H1 (cell line): ENCODE measurements around the gene CAMKMT. TPM values are rescaled to one million over a fixed set of nuclear protein-coding genes. Genes with fewer than 3 reads are reported as not detected.

Experiments
- CTCF ChIA-PET: fragments of 300-600 bp; sonication (Branson Sonifier 250); formaldehyde crosslinking; loops from one replicate; lab custom pipeline; 2021; ENCODE audit not compliant: partially characterized antibody; lab: Charles Lee
- POLR2A ChIA-PET: fragments of 300-600 bp; sonication (Branson Sonifier 250); formaldehyde crosslinking; loops from one replicate; lab custom pipeline; 2021; ENCODE audit warnings: inconsistent platforms; ENCODE audit not compliant: partially characterized antibody; lab: Charles Lee
- DNase-seq, 2 experiments: peaks; one replicate each; pipeline versions ENCODE4 v3.0.0 to v3.0.0-alpha.2; 2010 to 2022; ENCODE audit warnings: low spot score in 2 of 2, low read depth in 1 of 2, mixed read lengths in 1 of 2
- FAIRE-seq: peaks from 2 replicates; lab custom pipeline; 2011; peaks lifted over from hg19 to GRCh38; lab: Jason Lieb, UNC
- H2AFZ ChIP-seq: 2 replicates; pipeline ENCODE4 v1.8.1; 2012; ENCODE audit warnings: low read length, inconsistent platforms
- H2AK5ac ChIP-seq: 2 replicates; pipeline ENCODE4 v1.6.1; 2013; ENCODE audit warnings: low read depth, low read length
- H2BK120ac ChIP-seq: replicated peaks from 2 replicates; pipeline ENCODE3; 2013; ENCODE audit warnings: low read depth, low read length, inconsistent platforms
- H2BK12ac ChIP-seq: 2 replicates; pipeline ENCODE4 v1.6.1; 2013; ENCODE audit warnings: low read depth, low read length
- H2BK15ac ChIP-seq: 2 replicates; pipeline ENCODE4 v1.6.1; 2013; ENCODE audit warnings: low read length
- H2BK20ac ChIP-seq: 2 replicates; pipeline ENCODE4 v1.6.1; 2013; ENCODE audit warnings: low read length
- H2BK5ac ChIP-seq: 2 replicates; pipeline ENCODE4 v1.6.1; 2013; ENCODE audit warnings: low read depth, low read length
- H3K14ac ChIP-seq: 2 replicates; pipeline ENCODE4 v1.6.1; 2013; ENCODE audit warnings: inconsistent platforms; ENCODE audit not compliant: insufficient read length
- H3K18ac ChIP-seq: 2 replicates; pipeline ENCODE4 v1.6.1; 2013; ENCODE audit warnings: low read length; ENCODE audit errors: extremely low read depth
- H3K23ac ChIP-seq: 2 replicates; pipeline ENCODE4 v1.6.1; 2013; ENCODE audit warnings: inconsistent platforms; ENCODE audit not compliant: insufficient read length
- H3K23me2 ChIP-seq: 2 replicates; pipeline ENCODE4 v1.6.1; 2013; ENCODE audit warnings: low read depth, low read length
- H3K27ac ChIP-seq: 2 replicates; pipeline ENCODE4 v1.6.1; 2011; ENCODE audit warnings: low read depth, low read length, inconsistent platforms
- H3K27me3 ChIP-seq, 4 experiments: replicated peaks in 1 of 4; 1 replicate in 1 of 4; 2 replicates in 3 of 4; pipeline versions ENCODE4 v1.6.1 to v1.8.1; 2011 to 2013; ENCODE audit warnings: low read length in 3 of 4, mild to moderate bottlenecking in 3 of 4, inconsistent platforms in 2 of 4, mixed read lengths in 2 of 4, moderate library complexity in 1 of 4; ENCODE audit not compliant: control insufficient read depth in 3 of 4, insufficient read depth in 3 of 4; ENCODE audit errors: extremely low read depth in 1 of 4
- H3K36me3 ChIP-seq, 4 experiments: 2 replicates each; pipeline versions ENCODE4 v1.6.1 to v1.8.1; 2011 to 2013; ENCODE audit warnings: mild to moderate bottlenecking in 4 of 4, low read length in 3 of 4, moderate library complexity in 2 of 4, control low read depth in 1 of 4, inconsistent platforms in 1 of 4; ENCODE audit not compliant: insufficient read depth in 4 of 4, control insufficient read depth in 2 of 4
- H3K4ac ChIP-seq: replicated peaks from 2 replicates; pipeline ENCODE3; 2013; ENCODE audit warnings: low read length, low read depth, mixed read lengths, inconsistent platforms; ENCODE audit not compliant: insufficient read length
- H3K4me1 ChIP-seq, 4 experiments: replicated peaks in 1 of 4; 1 replicate in 1 of 4; 2 replicates in 3 of 4; pipeline versions ENCODE4 v1.6.1 to v1.8.1; 2011 to 2013; ENCODE audit warnings: low read length in 3 of 4, inconsistent platforms in 2 of 4, mixed read lengths in 1 of 4; ENCODE audit not compliant: insufficient read depth in 4 of 4, control insufficient read depth in 3 of 4
- H3K4me2 ChIP-seq, 2 experiments: 2 replicates each; pipeline versions ENCODE4 v1.6.1 to v1.8.1; 2011 to 2013; ENCODE audit warnings: low read depth in 2 of 2, low read length in 2 of 2, control low read depth in 1 of 2, inconsistent platforms in 1 of 2, mild to moderate bottlenecking in 1 of 2; ENCODE audit not compliant: insufficient read depth in 1 of 2
- H3K4me3 ChIP-seq, 4 experiments: fragments of 200-600, 300-600 bp in 1 of 4; sonication (generic), shearing (Covaris generic), sonication (Bioruptor Twin) in 1 of 4; 2 replicates each; pipeline versions ENCODE4 v1.5.1 to v1.8.1; 2011 to 2016; ENCODE audit warnings: low read length in 4 of 4, low read depth in 3 of 4, control low read depth in 2 of 4, inconsistent platforms in 2 of 4, mild to moderate bottlenecking in 2 of 4, mixed read lengths in 1 of 4, moderate library complexity in 1 of 4; ENCODE audit not compliant: insufficient read depth in 2 of 4; ENCODE audit errors: extremely low read depth in 1 of 4
- H3K56ac ChIP-seq: replicated peaks from 2 replicates; pipeline ENCODE3; 2013; ENCODE audit warnings: low read depth, mild to moderate bottlenecking, mixed read lengths, low read length, inconsistent platforms; ENCODE audit not compliant: insufficient read length
- H3K79me1 ChIP-seq: 2 replicates; pipeline ENCODE4 v1.6.1; 2013; ENCODE audit warnings: low read depth, low read length, control low read depth
- H3K79me2 ChIP-seq, 2 experiments: 2 replicates each; pipeline versions ENCODE4 v1.6.1 to v1.8.1; 2012 to 2013; ENCODE audit warnings: low read length in 2 of 2, mild to moderate bottlenecking in 2 of 2, inconsistent platforms in 1 of 2; ENCODE audit not compliant: insufficient read depth in 2 of 2, control insufficient read depth in 1 of 2
- H3K9ac ChIP-seq, 4 experiments: replicated peaks in 1 of 4; 1 replicate in 1 of 4; 2 replicates in 3 of 4; pipeline versions ENCODE4 v1.6.1 to v1.8.1; 2011 to 2013; ENCODE audit warnings: low read depth in 3 of 4, low read length in 3 of 4, control low read depth in 2 of 4, mild to moderate bottlenecking in 2 of 4, moderate library complexity in 2 of 4, inconsistent platforms in 1 of 4; ENCODE audit errors: extremely low read depth in 1 of 4
- H3K9me3 ChIP-seq, 2 experiments: 2 replicates each; pipeline versions ENCODE4 v1.6.1 to v1.8.1; 2012 to 2013; ENCODE audit warnings: mild to moderate bottlenecking in 2 of 2, moderate library complexity in 2 of 2, control low read depth in 1 of 2, inconsistent platforms in 1 of 2, low read depth in 1 of 2, low read length in 1 of 2, mixed read lengths in 1 of 2; ENCODE audit not compliant: insufficient read depth in 2 of 2
- H4K20me1 ChIP-seq, 2 experiments: replicated peaks in 1 of 2; 2 replicates each; pipeline versions ENCODE3 to v1.8.1; 2011 to 2013; ENCODE audit warnings: inconsistent platforms in 2 of 2, low read length in 2 of 2, mild to moderate bottlenecking in 1 of 2; ENCODE audit not compliant: insufficient read depth in 2 of 2, control insufficient read depth in 1 of 2
- H4K5ac ChIP-seq: 2 replicates; pipeline ENCODE4 v1.6.1; 2013; ENCODE audit warnings: low read length, low read depth, mixed read lengths, inconsistent platforms; ENCODE audit not compliant: insufficient read length
- H4K8ac ChIP-seq: 2 replicates; pipeline ENCODE4 v1.8.0; 2013; ENCODE audit warnings: mild to moderate bottlenecking, moderate library complexity, low read length, inconsistent platforms; ENCODE audit not compliant: insufficient read depth; ENCODE audit errors: extremely low read depth
- H4K91ac ChIP-seq: replicated peaks from 2 replicates; pipeline ENCODE3; 2013; ENCODE audit warnings: low read length, mixed read lengths, inconsistent platforms; ENCODE audit not compliant: insufficient read length
- CREB1 ChIP-seq: IDR thresholded peaks from 2 replicates; pipeline ENCODE4 v1.6.1; 2012; ENCODE audit warnings: inconsistent platforms
- FOSL1 ChIP-seq: IDR thresholded peaks from 2 replicates; pipeline ENCODE4 v1.6.1; 2011; ENCODE audit warnings: mild to moderate bottlenecking, low read depth, low read length, moderate library complexity; ENCODE audit not compliant: insufficient read depth
- JUN ChIP-seq: IDR thresholded peaks from 2 replicates; pipeline ENCODE4 v1.6.1; 2011; ENCODE audit warnings: low read depth, mild to moderate bottlenecking, improper control_type of control experiment, low read length
- NRF1 ChIP-seq: IDR thresholded peaks from 2 replicates; pipeline ENCODE4 v1.6.1; 2011; ENCODE audit warnings: mild to moderate bottlenecking, low read depth, low read length, improper control_type of control experiment
- POLR2A ChIP-seq, 2 experiments: IDR thresholded peaks; 1 replicate in 1 of 2; 2 replicates in 1 of 2; pipeline ENCODE4 v1.6.1; 2011; ENCODE audit warnings: low read depth in 2 of 2, low read length in 2 of 2, mild to moderate bottlenecking in 2 of 2; ENCODE audit errors: control extremely low read depth in 1 of 2
- RFX5 ChIP-seq: IDR thresholded peaks from 2 replicates; pipeline ENCODE4 v1.6.1; 2011; ENCODE audit warnings: low read depth, low read length, improper control_type of control experiment, borderline replicate concordance
- RNF2 ChIP-seq: fragments of 200-900, 300-1000 bp; sonication (generic); IDR thresholded peaks from 2 replicates; pipeline ENCODE4 v1.7.1; 2016; ENCODE audit warnings: borderline replicate concordance, low read depth, mild to moderate bottlenecking, antibody characterized with exemption, low read length; ENCODE audit not compliant: poor library complexity, severe bottlenecking; ENCODE audit errors: missing control alignments
- SRF ChIP-seq: IDR thresholded peaks from 2 replicates; pipeline ENCODE4 v1.6.1; 2011; ENCODE audit warnings: mild to moderate bottlenecking, low read depth, low read length, moderate library complexity
- SUZ12 ChIP-seq: fragments of 200-600 bp; sonication (generic); IDR thresholded peaks from 2 replicates; pipeline ENCODE4 v1.6.1; 2012; ENCODE audit warnings: mild to moderate bottlenecking, inconsistent platforms, low read length, moderate library complexity, mixed read lengths
- TEAD4 ChIP-seq: IDR thresholded peaks from 2 replicates; pipeline ENCODE4 v1.6.1; 2012; ENCODE audit warnings: low read depth, low read length, inconsistent platforms, mixed read lengths
- YY1 ChIP-seq: IDR thresholded peaks from 2 replicates; pipeline ENCODE4 v1.6.1; 2011; ENCODE audit warnings: low read depth, mild to moderate bottlenecking, low read length
- WGBS, 2 experiments: shearing (Covaris generic) in 1 of 2; methylation state at CpG; one replicate each; pipeline versions ENCODE4 v1.1.6 to v1.1.7; 2013 to 2015; ENCODE audit warnings: low lambda C conversion rate in 2 of 2, mixed read lengths in 2 of 2, inconsistent platforms in 1 of 2, low coverage in 1 of 2, missing lambda C conversion rate in 1 of 2; ENCODE audit not compliant: insufficient replicate concordance in 2 of 2, insufficient coverage in 1 of 2, insufficient read length in 1 of 2; ENCODE audit errors: extremely low coverage in 1 of 2, missing lambda C conversion rate in 1 of 2; 5-methylcytosine and 5-hydroxymethylcytosine counted together
- polyA plus RNA-seq, 7 experiments: library from polyadenylated mRNA; depleted of rRNA in 3 of 7; stranded (reverse) in 5 of 7; unstranded in 2 of 7; fragments of >200 nt in 5 of 7; fragments of 200-250 nt in 2 of 7; gene quantifications; 1 replicate in 5 of 7; 2 replicates in 1 of 7; 4 replicates in 1 of 7; pipeline versions ENCODE4 v1.2.1 to v1.2.3, GENCODE V29; 2011 to 2013; ENCODE audit warnings: missing spikeins in 2 of 7, mixed read lengths in 2 of 7
- total RNA-seq: library from RNA; stranded (reverse); fragmentation: NEBNext Ultra II Directional; extraction: Animal tissue kit (Norgen Biotek cat#: 25700); gene quantifications from 2 replicates; pipeline ENCODE4 v1.2.1, GENCODE V29; 2021
- TF ChIP-seq, protein P1 (sequence below): IDR thresholded peaks from 2 replicates; pipeline ENCODE4 v1.6.1; 2012; ENCODE audit warnings: inconsistent platforms
- TF ChIP-seq, protein P2 (sequence below): IDR thresholded peaks from 2 replicates; pipeline ENCODE4 v1.6.1; 2012; ENCODE audit warnings: low read length, inconsistent platforms

CAMKMT gene
- total and polyA plus RNA-seq, 2 of the 8 experiments (the other 6 are each of a cell fraction or from before 2014, with no cell fraction given), result 14.7 to 22.4 TPM

DNA sequence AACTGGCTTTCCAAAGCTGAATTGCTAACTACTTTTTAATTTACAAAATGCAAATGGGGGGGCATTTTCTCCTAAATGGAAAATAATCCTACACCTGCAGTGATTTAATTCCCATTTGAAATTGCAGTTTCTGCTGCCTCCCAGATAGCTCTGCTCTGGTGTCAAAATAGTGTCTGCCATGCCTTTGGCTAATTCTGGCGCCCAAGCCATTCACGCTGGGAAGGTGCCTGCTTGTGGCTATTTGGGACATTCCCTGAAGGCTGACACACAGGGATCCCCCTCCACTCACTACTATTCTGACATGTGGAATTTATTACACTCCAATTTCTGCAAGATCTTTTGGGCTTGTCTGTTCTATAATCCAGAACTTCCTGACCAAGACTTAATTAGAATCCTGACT lies 451.4 kb downstream of the CAMKMT start:
- POLR2A ChIA-PET, result no interaction called here
- Histone ChIP-seq H2BK12ac (no peak overlapping the region), H3K4me2 (no peak overlapping the region), H4K5ac (no peak overlapping the region), H3K4me1 (no peaks in the 10 kb centered on the region), H3K36me3 (no peaks in the 10 kb centered on the region), H2BK5ac (no peak overlapping the region), H2BK120ac (no peak overlapping the region), H3K79me2 (no peaks in the 10 kb centered on the region), H4K8ac (no peak overlapping the region), H3K27me3 (no peaks in the 10 kb centered on the region; a peak in 1 of 7 replicates), H3K79me1 (no peaks in the 10 kb centered on the region), H4K91ac (no peak overlapping the region), H3K14ac (no peak overlapping the region), H3K4me3 (no peak overlapping the region), H3K9ac (no peak overlapping the region), H2AFZ (no peak overlapping the region), H2AK5ac (no peak overlapping the region), H3K23me2 (no peaks in the 10 kb centered on the region), H3K9me3 (no peaks in the 10 kb centered on the region), H2BK15ac (no peak overlapping the region), H3K4ac (no peak overlapping the region), H3K56ac (no peak overlapping the region), H4K20me1 (no peaks in the 10 kb centered on the region), H3K27ac (no peak overlapping the region), H3K18ac (no peak overlapping the region), H2BK20ac (no peak overlapping the region), H3K23ac (no peak overlapping the region)
- 83% methylated on average over 2 of the region's 2 CpGs; no CpG with 5 or more reads in 1 of the 2 experiments for WGBS, 2 experiments
- FAIRE-seq (no peak), DNase-seq (no peak)
- CTCF ChIA-PET, result no interaction called here
- TF ChIP-seq RNF2 (no peak), FOSL1 (no peak), JUN (no peak), YY1 (no peak), NRF1 (no peak), SRF (no peak), POLR2A (IDR thresholded peaks at IDR 0.05; ENCODE audit: control extremely low read depth in 1 of 2, low read depth in 2 of 2, low read length in 2 of 2) (no peak), SUZ12 (no peak), CREB1 (no peak), TEAD4 (no peak), RFX5 (no peak)
- TF ChIP-seq, protein P1, sequence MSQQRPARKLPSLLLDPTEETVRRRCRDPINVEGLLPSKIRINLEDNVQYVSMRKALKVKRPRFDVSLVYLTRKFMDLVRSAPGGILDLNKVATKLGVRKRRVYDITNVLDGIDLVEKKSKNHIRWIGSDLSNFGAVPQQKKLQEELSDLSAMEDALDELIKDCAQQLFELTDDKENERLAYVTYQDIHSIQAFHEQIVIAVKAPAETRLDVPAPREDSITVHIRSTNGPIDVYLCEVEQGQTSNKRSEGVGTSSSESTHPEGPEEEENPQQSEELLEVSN, result no peak
- TF ChIP-seq, protein P2, sequence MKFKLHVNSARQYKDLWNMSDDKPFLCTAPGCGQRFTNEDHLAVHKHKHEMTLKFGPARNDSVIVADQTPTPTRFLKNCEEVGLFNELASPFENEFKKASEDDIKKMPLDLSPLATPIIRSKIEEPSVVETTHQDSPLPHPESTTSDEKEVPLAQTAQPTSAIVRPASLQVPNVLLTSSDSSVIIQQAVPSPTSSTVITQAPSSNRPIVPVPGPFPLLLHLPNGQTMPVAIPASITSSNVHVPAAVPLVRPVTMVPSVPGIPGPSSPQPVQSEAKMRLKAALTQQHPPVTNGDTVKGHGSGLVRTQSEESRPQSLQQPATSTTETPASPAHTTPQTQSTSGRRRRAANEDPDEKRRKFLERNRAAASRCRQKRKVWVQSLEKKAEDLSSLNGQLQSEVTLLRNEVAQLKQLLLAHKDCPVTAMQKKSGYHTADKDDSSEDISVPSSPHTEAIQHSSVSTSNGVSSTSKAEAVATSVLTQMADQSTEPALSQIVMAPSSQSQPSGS, result no peak
